HEK293 (cell line): ENCODE data around the gene TJP3.

Experiments
- CTCF ChIA-PET: fragments of 350-600 bp; formaldehyde crosslinking; extraction: SDS; loops from one replicate; lab custom pipeline; 2021; ENCODE audit warnings: antibody characterized with exemption; lab: Yijun Ruan, JAX
- POLR2A ChIA-PET: fragments of 300-600 bp; formaldehyde crosslinking; extraction: SDS; loops from one replicate; lab custom pipeline; 2020; ENCODE audit warnings: antibody characterized with exemption, inconsistent platforms; lab: Yijun Ruan, JAX
- H3K27ac ChIP-seq: fragments of 200-500 bp; sonication (Bioruptor generic); 2 replicates; pipeline ENCODE4 v1.5.1; 2014; ENCODE audit warnings: low read depth, low read length, control low read depth, inconsistent platforms; ENCODE audit errors: extremely low read depth
- H3K36me3 ChIP-seq, 2 experiments: fragments of 200-500 bp in 1 of 2; sonication (Bioruptor generic) in 1 of 2; 1 replicate in 1 of 2; 2 replicates in 1 of 2; pipeline ENCODE4 v1.5.1; 2014 to 2017; ENCODE audit warnings: inconsistent platforms in 2 of 2, low read length in 2 of 2; ENCODE audit not compliant: control insufficient read depth in 2 of 2, insufficient read depth in 1 of 2
- H3K4me1 ChIP-seq: fragments of 200-500 bp; sonication (Bioruptor generic); 2 replicates; pipeline ENCODE4 v1.5.1; 2014; ENCODE audit warnings: mild to moderate bottlenecking, low read length, inconsistent platforms; ENCODE audit not compliant: control insufficient read depth, insufficient read depth
- H3K4me3 ChIP-seq: 2 replicates; pipeline ENCODE4 v1.5.1; 2011; ENCODE audit warnings: low read depth, mild to moderate bottlenecking, control low read depth, low read length, moderate library complexity
- H3K9me3 ChIP-seq: fragments of 200-500 bp; sonication (Bioruptor generic); 2 replicates; pipeline ENCODE4 v1.5.1; 2014; ENCODE audit warnings: low read depth, low read length, inconsistent platforms; ENCODE audit not compliant: control insufficient read depth, insufficient read depth
- KLF1 ChIP-seq: fragments of 450-650 bp; formaldehyde crosslinking; IDR thresholded peaks from 2 replicates; pipeline ENCODE4 v1.5.1; 2016; ENCODE audit warnings: missing biosample characterization, missing genetic modification characterization
- KLF17 ChIP-seq: fragments of 450-650 bp; formaldehyde crosslinking; IDR thresholded peaks from 2 replicates; pipeline ENCODE4 v1.5.1; 2016; ENCODE audit warnings: missing biosample characterization, missing genetic modification characterization
- KLF8 ChIP-seq: fragments of 450-650 bp; formaldehyde crosslinking; IDR thresholded peaks from 2 replicates; pipeline ENCODE4 v1.5.1; 2016; ENCODE audit warnings: missing biosample characterization, missing genetic modification characterization
- OSR2 ChIP-seq: fragments of 450-650 bp; formaldehyde crosslinking; IDR thresholded peaks from 2 replicates; pipeline ENCODE4 v1.5.1; 2016; ENCODE audit warnings: missing biosample characterization, missing genetic modification characterization
- TCF7L2 ChIP-seq: IDR thresholded peaks from 2 replicates; pipeline ENCODE4 v1.6.1; 2011; ENCODE audit warnings: low read depth, mild to moderate bottlenecking, inconsistent platforms, low read length, moderate library complexity, borderline replicate concordance
- YY2 ChIP-seq: fragments of 450-650 bp; formaldehyde crosslinking; IDR thresholded peaks from 2 replicates; pipeline ENCODE4 v1.5.1; 2016; ENCODE audit warnings: missing biosample characterization, missing genetic modification characterization
- ZBTB1 ChIP-seq: fragments of 450-650 bp; formaldehyde crosslinking; IDR thresholded peaks from 2 replicates; pipeline ENCODE4 v1.5.1; 2016; ENCODE audit warnings: missing biosample characterization, missing genetic modification characterization
- ZBTB44 ChIP-seq: fragments of 450-650 bp; IDR thresholded peaks from 2 replicates; pipeline ENCODE4 v1.5.1; 2018; ENCODE audit warnings: missing biosample characterization, mild to moderate bottlenecking, missing genetic modification characterization
- ZBTB48 ChIP-seq: fragments of 450-650 bp; formaldehyde crosslinking; IDR thresholded peaks from 2 replicates; pipeline ENCODE4 v1.5.1; 2016; ENCODE audit warnings: missing biosample characterization, missing genetic modification characterization
- ZBTB6 ChIP-seq: fragments of 450-650 bp; formaldehyde crosslinking; IDR thresholded peaks from 2 replicates; pipeline ENCODE4 v1.5.1; 2017; ENCODE audit warnings: missing biosample characterization, missing genetic modification characterization
- ZFHX2 ChIP-seq: fragments of 450-650 bp; formaldehyde crosslinking; conservative IDR thresholded peaks from 2 replicates; pipeline ENCODE4 v1.5.1; 2016; ENCODE audit warnings: missing biosample characterization, missing genetic modification characterization
- ZFP37 ChIP-seq: fragments of 450-650 bp; formaldehyde crosslinking; IDR thresholded peaks from 2 replicates; pipeline ENCODE4 v1.5.1; 2016; ENCODE audit warnings: missing biosample characterization, missing genetic modification characterization
- ZNF114 ChIP-seq: fragments of 450-650 bp; formaldehyde crosslinking; IDR thresholded peaks from 2 replicates; pipeline ENCODE4 v1.5.0; 2017; ENCODE audit warnings: missing biosample characterization, missing genetic modification characterization
- ZNF138 ChIP-seq: fragments of 450-650 bp; formaldehyde crosslinking; IDR thresholded peaks from 2 replicates; pipeline ENCODE4 v1.5.1; 2016; ENCODE audit warnings: missing biosample characterization, missing genetic modification characterization, borderline replicate concordance
- ZNF148 ChIP-seq: fragments of 450-650 bp; formaldehyde crosslinking; IDR thresholded peaks from 2 replicates; pipeline ENCODE4 v1.5.0; 2017; ENCODE audit warnings: missing biosample characterization, missing genetic modification characterization, borderline replicate concordance
- ZNF2 ChIP-seq: fragments of 450-650 bp; formaldehyde crosslinking; IDR thresholded peaks from 2 replicates; pipeline ENCODE4 v1.5.1; 2016; ENCODE audit warnings: missing biosample characterization, missing genetic modification characterization
- ZNF214 ChIP-seq: fragments of 450-650 bp; formaldehyde crosslinking; IDR thresholded peaks from 2 replicates; pipeline ENCODE4 v1.5.1; 2017; ENCODE audit warnings: missing biosample characterization, mild to moderate bottlenecking, missing genetic modification characterization, borderline replicate concordance
- ZNF398 ChIP-seq: fragments of 450-650 bp; formaldehyde crosslinking; IDR thresholded peaks from 2 replicates; pipeline ENCODE4 v1.5.1; 2017; ENCODE audit warnings: missing biosample characterization, missing genetic modification characterization
- ZNF560 ChIP-seq: fragments of 450-650 bp; formaldehyde crosslinking; IDR thresholded peaks from 2 replicates; pipeline ENCODE4 v1.5.1; 2017; ENCODE audit warnings: missing biosample characterization, missing genetic modification characterization, borderline replicate concordance
- ZNF596 ChIP-seq: fragments of 450-650 bp; IDR thresholded peaks from 2 replicates; pipeline ENCODE4 v1.5.0; 2018; ENCODE audit warnings: missing biosample characterization, mild to moderate bottlenecking, missing genetic modification characterization, moderate library complexity
- ZNF624 ChIP-seq: fragments of 450-650 bp; formaldehyde crosslinking; IDR thresholded peaks from 2 replicates; pipeline ENCODE4 v1.5.1; 2017; ENCODE audit warnings: missing biosample characterization, missing genetic modification characterization
- ZNF654 ChIP-seq: fragments of 450-650 bp; formaldehyde crosslinking; IDR thresholded peaks from 2 replicates; pipeline ENCODE4 v1.5.1; 2016; ENCODE audit warnings: low read depth, missing biosample characterization, missing genetic modification characterization
- TF ChIP-seq, protein P1 (sequence below): fragments of 450-650 bp; formaldehyde crosslinking; IDR thresholded peaks from 2 replicates; pipeline ENCODE4 v1.5.1; 2016; ENCODE audit warnings: missing biosample characterization, missing genetic modification characterization

TJP3 gene

GRCh38 chr19:3664879-3665642 lies 43.1 kb upstream of the TJP3 start (continued):
- no peak for TF ChIP-seq ZNF148 (tag by site-specific recombination)

- H3K27ac ChIP-seq, result no peak overlapping the region
- peaks cover 0 to 36% of the 10 kb centered on the region in 2 experiments; a peak in 2 of 3 replicates for H3K36me3 ChIP-seq
- no peaks in the 10 kb centered on the region for H3K4me1 ChIP-seq
- no peaks in the 10 kb centered on the region for H3K9me3 ChIP-seq
- no peak overlapping the region for H3K4me3 ChIP-seq
- POLR2A ChIA-PET, result interaction anchor here (1.8 kb wide), 1 partner anchor 303 kb away, joined by 3 read pairs; no protein-coding TSS in a partner anchor
- CTCF ChIA-PET, result interaction anchor here (0.6 to 3.5 kb wide), 16 partner anchors 21 to 611 kb away, joined by 3 to 25 read pairs (median 5); partner anchors contain the start of gene PIP5K1C
- TF ChIP-seq ZFHX2 (tag by site-specific recombination) (peak; percentile 71), KLF8 (tag by site-specific recombination) (peak; percentile 37; the same call in 1 of the 2 replicates), ZNF214 (no peak), ZNF114 (tag by site-specific recombination) (no peak), ZBTB44 (tag by site-specific recombination) (no peak), YY2 (tag by site-specific recombination) (no peak), ZBTB1 (tag by site-specific recombination) (no peak), ZNF596 (no peak), TCF7L2 (no peak), ZNF2 (tag by site-specific recombination) (0 out of 2 replicates have a peak, but pooled peaks have one; percentile 39), OSR2 (tag by site-specific recombination) (no peak), ZFP37 (tag by site-specific recombination) (0 out of 2 replicates have a peak, but pooled peaks have one; percentile 40), ZNF624 (tag by site-specific recombination) (no peak), ZBTB48 (tag by site-specific recombination) (peak; percentile 60), ZNF560 (tag by site-specific recombination) (no peak), ZNF138 (tag by site-specific recombination) (no peak), ZNF398 (0 out of 2 replicates have a peak, but pooled peaks have one; percentile 5), KLF17 (tag by site-specific recombination) (peak; percentile 74), ZBTB6 (tag by site-specific recombination) (no peak), ZNF654 (tag by site-specific recombination) (peak; percentile 64), KLF1 (tag by site-specific recombination) (peak; percentile 31; the same call in 1 of the 2 replicates)
- TF ChIP-seq, protein P1, sequence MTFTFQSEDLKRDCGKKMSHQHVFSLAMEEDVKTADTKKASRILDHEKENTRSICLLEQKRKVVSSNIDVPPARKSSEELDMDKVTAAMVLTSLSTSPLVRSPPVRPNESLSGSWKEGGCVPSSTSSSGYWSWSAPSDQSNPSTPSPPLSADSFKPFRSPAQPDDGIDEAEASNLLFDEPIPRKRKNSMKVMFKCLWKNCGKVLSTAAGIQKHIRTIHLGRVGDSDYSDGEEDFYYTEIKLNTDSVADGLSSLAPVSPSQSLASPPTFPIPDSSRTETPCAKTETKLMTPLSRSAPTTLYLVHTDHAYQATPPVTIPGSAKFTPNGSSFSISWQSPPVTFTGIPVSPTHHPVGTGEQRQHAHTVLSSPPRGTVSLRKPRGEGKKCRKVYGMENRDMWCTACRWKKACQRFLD (tag by site-specific recombination), result no peak
These were observed 42.3 kb upstream of the TJP3 start for GRCh38 chr19:3665681-3666544.
